GM23338 (cell line): ENCODE data around the gene GFER. TPM values are rescaled to one million over a fixed set of nuclear protein-coding genes. Genes with fewer than 3 reads are reported as not detected.

Source experiments
- ATAC-seq: fragments of 200-7000 bp; cut with Tn5 transposase; 3 replicates; pipeline ENCODE4 v1.9.1; 2020
- DNase-seq: peaks from one replicate; pipeline ENCODE4 v3.0.0-alpha.2; 2015; ENCODE audit warnings: low spot score
- H2AFZ ChIP-seq: fragments of 200-600 bp; sonication (generic); 2 replicates; pipeline ENCODE4 v1.8.0; 2016; ENCODE audit warnings: antibody characterized with exemption, mild to moderate bottlenecking, moderate library complexity
- H3F3A ChIP-seq: fragments of 200-600 bp; sonication (generic); replicated peaks from 2 replicates; pipeline ENCODE4 v1.8.0; 2017; ENCODE audit warnings: antibody characterized with exemption, mixed run types, low read depth
- H3K27ac ChIP-seq: fragments of 200-600 bp; sonication (generic); 2 replicates; pipeline ENCODE4 v1.6.1; 2016; ENCODE audit warnings: low read depth
- H3K27me3 ChIP-seq: fragments of 200-600 bp; sonication (generic); 2 replicates; pipeline ENCODE4 v1.8.0; 2016; ENCODE audit warnings: mild to moderate bottlenecking, mixed run types, moderate library complexity; ENCODE audit not compliant: insufficient read depth
- H3K36me3 ChIP-seq: fragments of 200-600 bp; sonication (generic); 2 replicates; pipeline ENCODE4 v1.8.0; 2016; ENCODE audit warnings: mild to moderate bottlenecking; ENCODE audit not compliant: insufficient read depth
- H3K4me1 ChIP-seq: fragments of 200-600 bp; sonication (generic); 2 replicates; pipeline ENCODE4 v1.8.0; 2016; ENCODE audit warnings: mild to moderate bottlenecking, moderate library complexity; ENCODE audit not compliant: insufficient read depth
- H3K4me2 ChIP-seq: fragments of 200-600 bp; sonication (generic); 2 replicates; pipeline ENCODE4 v1.7.1; 2017; ENCODE audit warnings: mixed run types
- H3K4me3 ChIP-seq: fragments of 200-600 bp; sonication (generic); 2 replicates; pipeline ENCODE4 v1.6.1; 2016; ENCODE audit warnings: mixed run types
- H3K79me2 ChIP-seq: fragments of 200-600 bp; sonication (generic); replicated peaks from 2 replicates; pipeline ENCODE4 v1.8.0; 2017; ENCODE audit warnings: mild to moderate bottlenecking; ENCODE audit not compliant: insufficient read depth
- H3K9me2 ChIP-seq: fragments of 200-600 bp; sonication (generic); 2 replicates; pipeline ENCODE4 v1.8.0; 2017; ENCODE audit not compliant: insufficient read depth
- H4K20me1 ChIP-seq: fragments of 200-600 bp; sonication (generic); replicated peaks from 2 replicates; pipeline ENCODE4 v1.8.0; 2017; ENCODE audit warnings: mild to moderate bottlenecking; ENCODE audit not compliant: insufficient read depth
- H3K27ac Mint-ChIP-seq: 2 replicates; pipeline ENCODE4 v1.8.0; 2020; ENCODE audit warnings: inconsistent platforms, mild to moderate bottlenecking, moderate library complexity, mixed read lengths
- H3K27me3 Mint-ChIP-seq: 3 replicates; pipeline ENCODE4 v1.8.0; 2022; ENCODE audit warnings: low read depth, mild to moderate bottlenecking, moderate library complexity, mixed read lengths, inconsistent platforms; ENCODE audit not compliant: insufficient read depth, poor library complexity
- H3K36me3 Mint-ChIP-seq: 3 replicates; pipeline ENCODE4 v1.8.0; 2021; ENCODE audit warnings: low read depth, mild to moderate bottlenecking, inconsistent platforms, moderate library complexity, mixed read lengths
- H3K4me1 Mint-ChIP-seq: 3 replicates; pipeline ENCODE4 v1.8.0; 2020; ENCODE audit warnings: mild to moderate bottlenecking, inconsistent platforms, mixed read lengths
- H3K4me3 Mint-ChIP-seq: 3 replicates; pipeline ENCODE4 v1.8.0; 2021; ENCODE audit warnings: moderate library complexity, mild to moderate bottlenecking, inconsistent platforms, mixed read lengths
- H3K9me3 Mint-ChIP-seq: 3 replicates; pipeline ENCODE4 v1.8.0; 2020; ENCODE audit warnings: moderate library complexity, mild to moderate bottlenecking, inconsistent platforms, mixed read lengths
- CREB1 ChIP-seq: fragments of 250-450 bp; sonication (Bioruptor Pico); IDR thresholded peaks from 2 replicates; pipeline ENCODE4 v1.5.0; 2020; ENCODE audit warnings: low read depth, mild to moderate bottlenecking, moderate library complexity
- CTCF ChIP-seq, 2 experiments: fragments of 200-600 bp in 1 of 2; sonication (generic) in 1 of 2; conservative IDR thresholded peaks; 2 replicates each; pipeline versions ENCODE4 v1.5.1 to v1.6.1; 2016 to 2017; ENCODE audit warnings: antibody characterized with exemption in 2 of 2, low read depth in 2 of 2, mild to moderate bottlenecking in 2 of 2, moderate library complexity in 1 of 2
- EZH2 ChIP-seq: fragments of 200-600 bp; sonication (generic); IDR thresholded peaks from one replicate; pipeline ENCODE4 v1.8.0; 2017; ENCODE audit warnings: antibody characterized with exemption, mild to moderate bottlenecking, low read depth; ENCODE audit not compliant: unreplicated experiment
- EZH2phosphoT487 ChIP-seq: fragments of 200-600 bp; sonication (generic); IDR thresholded peaks from one replicate; pipeline ENCODE4 v1.8.1; 2018; ENCODE audit warnings: antibody characterized with exemption; ENCODE audit not compliant: unreplicated experiment
- JUNB ChIP-seq: IDR thresholded peaks from one replicate; pipeline ENCODE4 v1.6.1; 2016; ENCODE audit warnings: antibody characterized with exemption; ENCODE audit not compliant: unreplicated experiment
- NANOG ChIP-seq: IDR thresholded peaks from 2 replicates; pipeline ENCODE4 v1.6.1; 2016; ENCODE audit warnings: antibody characterized with exemption, borderline replicate concordance
- POLR2AphosphoS5 ChIP-seq: IDR thresholded peaks from 2 replicates; pipeline ENCODE4 v1.6.1; 2016; ENCODE audit warnings: antibody characterized with exemption, low read depth
- STAT1 ChIP-seq: IDR thresholded peaks from one replicate; pipeline ENCODE4 v1.6.1; 2016; ENCODE audit warnings: antibody characterized with exemption; ENCODE audit not compliant: unreplicated experiment
- ZNF114 ChIP-seq: fragments of 250-450 bp; sonication (Bioruptor Pico); IDR thresholded peaks from 2 replicates; pipeline ENCODE4 v1.5.0; 2020; ENCODE audit warnings: mild to moderate bottlenecking, moderate library complexity
- ZNF331 ChIP-seq: fragments of 250-450 bp; sonication (Bioruptor Pico); IDR thresholded peaks from 2 replicates; pipeline ENCODE4 v1.5.0; 2020; ENCODE audit warnings: low read depth, mild to moderate bottlenecking, moderate library complexity
- polyA plus RNA-seq: library from polyadenylated mRNA; unstranded; fragments of >200 nt; fragmentation: Nextera tagmentation; extraction: Ambion mirVana; gene quantifications from 2 replicates; pipeline ENCODE4 v1.2.1, GENCODE V29; 2016
- total RNA-seq: library from RNA; depleted of rRNA; stranded (reverse); fragments of >200 nt; shearing (Covaris generic); gene quantifications from 2 replicates; pipeline ENCODE4 v1.2.3, GENCODE V29; 2014
- TF ChIP-seq, protein P1 (sequence below): IDR thresholded peaks from 2 replicates; pipeline ENCODE4 v1.6.1; 2016; ENCODE audit warnings: antibody characterized with exemption
- TF ChIP-seq, protein P2 (sequence below): IDR thresholded peaks from one replicate; pipeline ENCODE4 v1.6.1; 2018; ENCODE audit warnings: antibody characterized with exemption; ENCODE audit not compliant: unreplicated experiment
- TF ChIP-seq, protein P3 (sequence below): fragments of 250-450 bp; sonication (Bioruptor Pico); IDR thresholded peaks from 2 replicates; pipeline ENCODE4 v1.5.0; 2020; ENCODE audit warnings: mild to moderate bottlenecking, moderate library complexity

Gene GFER
- total and polyA plus RNA-seq, 2 experiments from 2014 or later = 40.1 to 64.5 TPM

- TF ChIP-seq JUNB = no peak
- TF ChIP-seq, protein P1, sequence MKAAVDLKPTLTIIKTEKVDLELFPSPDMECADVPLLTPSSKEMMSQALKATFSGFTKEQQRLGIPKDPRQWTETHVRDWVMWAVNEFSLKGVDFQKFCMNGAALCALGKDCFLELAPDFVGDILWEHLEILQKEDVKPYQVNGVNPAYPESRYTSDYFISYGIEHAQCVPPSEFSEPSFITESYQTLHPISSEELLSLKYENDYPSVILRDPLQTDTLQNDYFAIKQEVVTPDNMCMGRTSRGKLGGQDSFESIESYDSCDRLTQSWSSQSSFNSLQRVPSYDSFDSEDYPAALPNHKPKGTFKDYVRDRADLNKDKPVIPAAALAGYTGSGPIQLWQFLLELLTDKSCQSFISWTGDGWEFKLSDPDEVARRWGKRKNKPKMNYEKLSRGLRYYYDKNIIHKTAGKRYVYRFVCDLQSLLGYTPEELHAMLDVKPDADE = no peak
- no peak for TF ChIP-seq STAT1
- TF ChIP-seq EZH2phosphoT487 = no peak
- TF ChIP-seq, protein P2, sequence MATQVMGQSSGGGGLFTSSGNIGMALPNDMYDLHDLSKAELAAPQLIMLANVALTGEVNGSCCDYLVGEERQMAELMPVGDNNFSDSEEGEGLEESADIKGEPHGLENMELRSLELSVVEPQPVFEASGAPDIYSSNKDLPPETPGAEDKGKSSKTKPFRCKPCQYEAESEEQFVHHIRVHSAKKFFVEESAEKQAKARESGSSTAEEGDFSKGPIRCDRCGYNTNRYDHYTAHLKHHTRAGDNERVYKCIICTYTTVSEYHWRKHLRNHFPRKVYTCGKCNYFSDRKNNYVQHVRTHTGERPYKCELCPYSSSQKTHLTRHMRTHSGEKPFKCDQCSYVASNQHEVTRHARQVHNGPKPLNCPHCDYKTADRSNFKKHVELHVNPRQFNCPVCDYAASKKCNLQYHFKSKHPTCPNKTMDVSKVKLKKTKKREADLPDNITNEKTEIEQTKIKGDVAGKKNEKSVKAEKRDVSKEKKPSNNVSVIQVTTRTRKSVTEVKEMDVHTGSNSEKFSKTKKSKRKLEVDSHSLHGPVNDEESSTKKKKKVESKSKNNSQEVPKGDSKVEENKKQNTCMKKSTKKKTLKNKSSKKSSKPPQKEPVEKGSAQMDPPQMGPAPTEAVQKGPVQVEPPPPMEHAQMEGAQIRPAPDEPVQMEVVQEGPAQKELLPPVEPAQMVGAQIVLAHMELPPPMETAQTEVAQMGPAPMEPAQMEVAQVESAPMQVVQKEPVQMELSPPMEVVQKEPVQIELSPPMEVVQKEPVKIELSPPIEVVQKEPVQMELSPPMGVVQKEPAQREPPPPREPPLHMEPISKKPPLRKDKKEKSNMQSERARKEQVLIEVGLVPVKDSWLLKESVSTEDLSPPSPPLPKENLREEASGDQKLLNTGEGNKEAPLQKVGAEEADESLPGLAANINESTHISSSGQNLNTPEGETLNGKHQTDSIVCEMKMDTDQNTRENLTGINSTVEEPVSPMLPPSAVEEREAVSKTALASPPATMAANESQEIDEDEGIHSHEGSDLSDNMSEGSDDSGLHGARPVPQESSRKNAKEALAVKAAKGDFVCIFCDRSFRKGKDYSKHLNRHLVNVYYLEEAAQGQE = no peak
- no peak for TF ChIP-seq POLR2AphosphoS5
- TF ChIP-seq CTCF (conservative IDR thresholded peaks at IDR 0.05; ENCODE audit: low read depth in 2 of 2) = no peak
- no peak for TF ChIP-seq ZNF114
- TF ChIP-seq NANOG = no peak
- TF ChIP-seq CREB1 (CRISPR knock-in tag) = no peak
These were observed 3.3 kb upstream of the GFER start (continued) for GRCh38 chr16:1980770-1981087.

GRCh38 chr16:1981398-1981836, 2.6 kb upstream of the GFER start, which contains the start of gene NOXO1:
NOXO1 (minus strand) TSS chr16:1981469; CDS start chr16:1981179, 290 bp downstream.
- H3K4me2 ChIP-seq = peak within 1 kb of the TSS; percentile 89
- peaks cover 4% of the 10 kb centered on the region; the same call in 1 of the 2 replicates for H3K79me2 ChIP-seq
- H4K20me1 ChIP-seq = no peaks in the 10 kb centered on the region; the same call in none of the 2 replicates
- peaks cover 34% of the 10 kb centered on the region for H3F3A ChIP-seq
- peaks cover 21% of the 10 kb centered on the region for H3K4me1 ChIP-seq
- no peaks in the 10 kb centered on the region for H3K9me3 Mint-ChIP-seq
- DNase-seq (no peak), ATAC-seq (no peak)
- peaks cover 23% of the 10 kb centered on the region for H3K4me1 Mint-ChIP-seq
- H3K27me3 ChIP-seq = peaks cover 36% of the 10 kb centered on the region
- peak within 1 kb of the TSS; percentile 68 for H3K4me3 Mint-ChIP-seq
- no peak within 1 kb of the TSS for H3K27ac Mint-ChIP-seq
- H3K27me3 Mint-ChIP-seq = peaks cover 48% of the 10 kb centered on the region
- H3K36me3 ChIP-seq = no peaks in the 10 kb centered on the region
- H3K4me3 ChIP-seq = peak within 1 kb of the TSS; percentile 68
- H3K36me3 Mint-ChIP-seq = peaks cover 14% of the 10 kb centered on the region
- 0 out of 2 replicates have a peak within 1 kb of the TSS, but pooled peaks have one; percentile 38 for H2AFZ ChIP-seq
- H3K9me2 ChIP-seq = no peaks in the 10 kb centered on the region
- no peak within 1 kb of the TSS for H3K27ac ChIP-seq
- no peak for TF ChIP-seq POLR2AphosphoS5
- no peak for TF ChIP-seq ZNF114
- TF ChIP-seq EZH2 = peak; percentile 14
- TF ChIP-seq NANOG = no peak
- TF ChIP-seq, protein P3, sequence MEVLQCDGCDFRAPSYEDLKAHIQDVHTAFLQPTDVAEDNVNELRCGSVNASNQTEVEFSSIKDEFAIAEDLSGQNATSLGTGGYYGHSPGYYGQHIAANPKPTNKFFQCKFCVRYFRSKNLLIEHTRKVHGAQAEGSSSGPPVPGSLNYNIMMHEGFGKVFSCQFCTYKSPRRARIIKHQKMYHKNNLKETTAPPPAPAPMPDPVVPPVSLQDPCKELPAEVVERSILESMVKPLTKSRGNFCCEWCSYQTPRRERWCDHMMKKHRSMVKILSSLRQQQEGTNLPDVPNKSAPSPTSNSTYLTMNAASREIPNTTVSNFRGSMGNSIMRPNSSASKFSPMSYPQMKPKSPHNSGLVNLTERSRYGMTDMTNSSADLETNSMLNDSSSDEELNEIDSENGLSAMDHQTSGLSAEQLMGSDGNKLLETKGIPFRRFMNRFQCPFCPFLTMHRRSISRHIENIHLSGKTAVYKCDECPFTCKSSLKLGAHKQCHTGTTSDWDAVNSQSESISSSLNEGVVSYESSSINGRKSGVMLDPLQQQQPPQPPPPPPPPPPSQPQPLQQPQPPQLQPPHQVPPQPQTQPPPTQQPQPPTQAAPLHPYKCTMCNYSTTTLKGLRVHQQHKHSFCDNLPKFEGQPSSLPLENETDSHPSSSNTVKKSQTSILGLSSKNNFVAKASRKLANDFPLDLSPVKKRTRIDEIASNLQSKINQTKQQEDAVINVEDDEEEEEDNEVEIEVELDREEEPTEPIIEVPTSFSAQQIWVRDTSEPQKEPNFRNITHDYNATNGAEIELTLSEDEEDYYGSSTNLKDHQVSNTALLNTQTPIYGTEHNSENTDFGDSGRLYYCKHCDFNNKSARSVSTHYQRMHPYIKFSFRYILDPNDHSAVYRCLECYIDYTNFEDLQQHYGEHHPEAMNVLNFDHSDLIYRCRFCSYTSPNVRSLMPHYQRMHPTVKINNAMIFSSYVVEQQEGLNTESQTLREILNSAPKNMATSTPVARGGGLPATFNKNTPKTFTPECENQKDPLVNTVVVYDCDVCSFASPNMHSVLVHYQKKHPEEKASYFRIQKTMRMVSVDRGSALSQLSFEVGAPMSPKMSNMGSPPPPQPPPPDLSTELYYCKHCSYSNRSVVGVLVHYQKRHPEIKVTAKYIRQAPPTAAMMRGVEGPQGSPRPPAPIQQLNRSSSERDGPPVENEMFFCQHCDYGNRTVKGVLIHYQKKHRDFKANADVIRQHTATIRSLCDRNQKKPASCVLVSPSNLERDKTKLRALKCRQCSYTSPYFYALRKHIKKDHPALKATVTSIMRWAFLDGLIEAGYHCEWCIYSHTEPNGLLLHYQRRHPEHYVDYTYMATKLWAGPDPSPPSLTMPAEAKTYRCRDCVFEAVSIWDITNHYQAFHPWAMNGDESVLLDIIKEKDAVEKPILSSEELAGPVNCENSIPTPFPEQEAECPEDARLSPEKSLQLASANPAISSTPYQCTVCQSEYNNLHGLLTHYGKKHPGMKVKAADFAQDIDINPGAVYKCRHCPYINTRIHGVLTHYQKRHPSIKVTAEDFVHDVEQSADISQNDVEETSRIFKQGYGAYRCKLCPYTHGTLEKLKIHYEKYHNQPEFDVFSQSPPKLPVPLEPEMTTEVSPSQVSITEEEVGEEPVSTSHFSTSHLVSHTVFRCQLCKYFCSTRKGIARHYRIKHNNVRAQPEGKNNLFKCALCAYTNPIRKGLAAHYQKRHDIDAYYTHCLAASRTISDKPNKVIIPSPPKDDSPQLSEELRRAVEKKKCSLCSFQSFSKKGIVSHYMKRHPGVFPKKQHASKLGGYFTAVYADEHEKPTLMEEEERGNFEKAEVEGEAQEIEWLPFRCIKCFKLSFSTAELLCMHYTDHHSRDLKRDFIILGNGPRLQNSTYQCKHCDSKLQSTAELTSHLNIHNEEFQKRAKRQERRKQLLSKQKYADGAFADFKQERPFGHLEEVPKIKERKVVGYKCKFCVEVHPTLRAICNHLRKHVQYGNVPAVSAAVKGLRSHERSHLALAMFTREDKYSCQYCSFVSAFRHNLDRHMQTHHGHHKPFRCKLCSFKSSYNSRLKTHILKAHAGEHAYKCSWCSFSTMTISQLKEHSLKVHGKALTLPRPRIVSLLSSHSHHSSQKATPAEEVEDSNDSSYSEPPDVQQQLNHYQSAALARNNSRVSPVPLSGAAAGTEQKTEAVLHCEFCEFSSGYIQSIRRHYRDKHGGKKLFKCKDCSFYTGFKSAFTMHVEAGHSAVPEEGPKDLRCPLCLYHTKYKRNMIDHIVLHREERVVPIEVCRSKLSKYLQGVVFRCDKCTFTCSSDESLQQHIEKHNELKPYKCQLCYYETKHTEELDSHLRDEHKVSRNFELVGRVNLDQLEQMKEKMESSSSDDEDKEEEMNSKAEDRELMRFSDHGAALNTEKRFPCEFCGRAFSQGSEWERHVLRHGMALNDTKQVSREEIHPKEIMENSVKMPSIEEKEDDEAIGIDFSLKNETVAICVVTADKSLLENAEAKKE (CRISPR knock-in tag) = no peak
- no peak for TF ChIP-seq ZNF331 (CRISPR knock-in tag)
- no peak for TF ChIP-seq EZH2phosphoT487
